Uterus (tissue), 4 donors: ENCODE results near the gene ZNF106. TPM values are rescaled to one million over a fixed set of nuclear protein-coding genes. Genes with fewer than 3 reads are reported as not detected.

Experiments used
- DNase-seq, 2 donors: peaks; one replicate each; pipeline ENCODE4 v3.0.0-alpha.2; 2019 to 2020
- H3K27ac ChIP-seq, 2 donors: fragments of 200-600 bp; sonication (generic); 1 replicate in 1 of 2; 2 replicates in 1 of 2; pipeline ENCODE4 v1.5.1; 2016 to 2018
- H3K27me3 ChIP-seq, 2 donors: fragments of 200-600 bp; sonication (generic); one replicate each; pipeline ENCODE4 v1.5.1; 2018 to 2019; ENCODE audit warnings: control low read depth in 1 of 2
- H3K36me3 ChIP-seq, 2 donors: fragments of 200-600 bp; sonication (generic); one replicate each; pipeline ENCODE4 v1.5.1; 2019; ENCODE audit warnings: control low read depth in 1 of 2
- H3K4me1 ChIP-seq, 2 donors: fragments of 200-600 bp; sonication (generic); one replicate each; pipeline ENCODE4 v1.5.1; 2018 to 2019; ENCODE audit warnings: control low read depth in 1 of 2
- H3K4me3 ChIP-seq, 2 donors: fragments of 200-600 bp; sonication (generic); 1 replicate in 1 of 2; 2 replicates in 1 of 2; pipeline ENCODE4 v1.5.1; 2018 to 2019; ENCODE audit warnings: mild to moderate bottlenecking in 1 of 2
- H3K9me3 ChIP-seq, 2 donors: fragments of 200-600 bp; sonication (generic); one replicate each; pipeline ENCODE4 v1.5.1; 2019; ENCODE audit warnings: control low read depth in 1 of 2
- CTCF ChIP-seq, 4 experiments: fragments of 200-600 bp in 2 of 4; fragments of 450-650 bp in 2 of 4; sonication (generic) in 2 of 4; IDR thresholded peaks; one replicate each; pipeline ENCODE4 v1.5.1; 2016 to 2019; ENCODE audit warnings: antibody characterized with exemption in 4 of 4, mild to moderate bottlenecking in 2 of 4, moderate library complexity in 1 of 4
- POLR2A ChIP-seq, 2 donors: fragments of 450-650 bp; IDR thresholded peaks; one replicate each; pipeline ENCODE4 v1.6.1; 2016; ENCODE audit warnings: antibody characterized with exemption in 2 of 2, mild to moderate bottlenecking in 1 of 2, moderate library complexity in 1 of 2
- intact Hi-C: fragments of 100-400 bp; cut with DNase I; formaldehyde crosslinking; loops from one replicate; pipeline ENCODE4 v1.15.1; 2023; ENCODE audit warnings: low total_unique reads
- total RNA-seq, 4 donors: library from RNA; depleted of rRNA in 3 of 4; stranded (reverse); fragments of >200 nt in 3 of 4; gene quantifications; one replicate each; pipeline versions ENCODE4 v1.1.0 to v1.2.4, GENCODE V29; 2014 to 2023
- donor health status: DM: yes; HTN: yes; CAD: no.

The ZNF106 gene
- total RNA-seq, 4 donors from 2014 or later = 56.6 to 95.0 (median 72.0) TPM

GRCh38 chr15:42444415-42445063 is 46.4 kb downstream of the ZNF106 start:
- H3K27ac ChIP-seq = no peak overlapping the region
- H3K4me1 ChIP-seq = no peaks in the 10 kb centered on the region
- H3K4me3 ChIP-seq = no peak overlapping the region
- no peak for TF ChIP-seq CTCF (IDR thresholded peaks at IDR 0.05)
- TF ChIP-seq POLR2A (IDR thresholded peaks at IDR 0.05) = no peak
- no peaks in the 10 kb centered on the region for H3K9me3 ChIP-seq
- intact Hi-C loops = no loop called here
- H3K27me3 ChIP-seq = no peaks in the 10 kb centered on the region
- no peaks in the 10 kb centered on the region for H3K36me3 ChIP-seq
- DNase-seq = no peak

GRCh38 chr15:42427429-42428223 is 63.3 kb downstream of the ZNF106 start:
- no peaks in the 10 kb centered on the region for H3K4me1 ChIP-seq
- TF ChIP-seq POLR2A (IDR thresholded peaks at IDR 0.05) = no peak
- TF ChIP-seq CTCF (IDR thresholded peaks at IDR 0.05) = no peak
- no peak for DNase-seq
- H3K27ac ChIP-seq = peak overlapping the region in 1 of 2 donors; percentile 23
- H3K27me3 ChIP-seq = no peaks in the 10 kb centered on the region
- no peaks in the 10 kb centered on the region for H3K9me3 ChIP-seq
- no peak overlapping the region for H3K4me3 ChIP-seq
- intact Hi-C loops = no loop called here
- H3K36me3 ChIP-seq = no peaks in the 10 kb centered on the region

GRCh38 chr15:42421376-42421775 is 69.6 kb downstream of the ZNF106 start:
- Histone ChIP-seq H3K27me3 (no peaks in the 10 kb centered on the region), H3K4me3 (no peak overlapping the region), H3K4me1 (no peaks in the 10 kb centered on the region), H3K27ac (no peak overlapping the region), H3K9me3 (no peaks in the 10 kb centered on the region), H3K36me3 (no peaks in the 10 kb centered on the region)
- no peak for TF ChIP-seq POLR2A (IDR thresholded peaks at IDR 0.05)
- no peak for TF ChIP-seq CTCF (IDR thresholded peaks at IDR 0.05)
- intact Hi-C loops = no loop called here
- DNase-seq = no peak

- DNase-seq = no peak
- no peaks in the 10 kb centered on the region for H3K4me1 ChIP-seq
- H3K9me3 ChIP-seq = no peaks in the 10 kb centered on the region
- TF ChIP-seq CTCF (IDR thresholded peaks at IDR 0.05) (no peak), POLR2A (IDR thresholded peaks at IDR 0.05) (no peak)
- H3K27me3 ChIP-seq = no peaks in the 10 kb centered on the region
- H3K36me3 ChIP-seq = no peaks in the 10 kb centered on the region
- H3K27ac ChIP-seq = no peak overlapping the region
- intact Hi-C loops = no loop called here
- H3K4me3 ChIP-seq = no peak overlapping the region
Observed at GRCh38 chr15:42419369-42419768, 71.6 kb downstream of the ZNF106 start.

- Histone ChIP-seq H3K4me1 (no peaks in the 10 kb centered on the region), H3K27ac (peak overlapping the region in 1 of 2 donors; percentile 2), H3K4me3 (no peak overlapping the region), H3K36me3 (no peaks in the 10 kb centered on the region), H3K27me3 (no peaks in the 10 kb centered on the region), H3K9me3 (no peaks in the 10 kb centered on the region)
- no peak for TF ChIP-seq CTCF (IDR thresholded peaks at IDR 0.05)
- TF ChIP-seq POLR2A (IDR thresholded peaks at IDR 0.05) = no peak
- intact Hi-C loops = no loop called here
- DNase-seq = no peak
Observed at GRCh38 chr15:42413920-42414319, 77.0 kb downstream of the ZNF106 start.
